ENCODE results near the gene GPR146. TPM values are rescaled to one million over a fixed set of nuclear protein-coding genes. Genes with fewer than 3 reads are reported as not detected.

The GPR146 gene
- total and polyA plus RNA-seq, 2 of the 8 experiments (the other 6 are each of a cell fraction or from before 2014, with no cell fraction given): 1.8 to 2.7 TPM

GRCh38 chr7:1032536-1033181 lies 11.7 kb upstream of the GPR146 start (continued):
- TF ChIP-seq CHD7 (IDR thresholded peaks at IDR 0.05; ENCODE audit: insufficient replicate concordance, low read length) (no peak), RBBP5 (IDR thresholded peaks at IDR 0.05; ENCODE audit: borderline replicate concordance, low read depth, low read length) (no peak), BACH1 (IDR thresholded peaks at IDR 0.05; ENCODE audit: low read length) (no peak), SUZ12 (IDR thresholded peaks at IDR 0.05; ENCODE audit: low read length) (no peak)

Data from H1 (cell line).